ENCODE data around the gene SMARCE1.

DNA sequence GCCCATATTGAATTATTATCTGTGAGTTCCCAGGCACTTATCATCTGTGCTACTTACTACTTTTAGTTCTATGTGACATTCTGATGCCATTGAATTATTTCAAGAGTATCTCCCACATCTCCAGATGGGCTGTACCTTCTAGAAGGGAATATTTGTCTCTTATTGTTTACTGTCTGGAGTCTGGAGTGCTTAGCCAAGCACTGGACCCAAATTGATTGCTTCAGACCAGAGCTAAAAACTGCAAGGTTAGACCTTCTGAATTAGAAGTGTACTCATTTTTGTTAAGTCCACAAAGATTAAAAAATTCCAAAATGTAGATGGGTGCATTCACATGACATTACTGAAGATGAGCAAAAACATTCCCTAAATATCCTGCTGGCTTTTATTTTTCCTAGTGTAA, 33.4 kb upstream of the SMARCE1 start:
- TF ChIP-seq EZH2 (IDR thresholded peaks at IDR 0.05; ENCODE audit: borderline replicate concordance, low read depth, low read length, severe bottlenecking) (no peak), CTCF (IDR thresholded peaks at IDR 0.05; ENCODE audit: borderline replicate concordance, extremely low read depth, low read length, poor library complexity, severe bottlenecking) (no peak)
